GM12891 (cell line): Measurements from ENCODE around the gene NHS.

Source experiments
- POLR2A ChIP-seq: IDR thresholded peaks from 2 replicates; pipeline ENCODE4 v1.6.1; 2011; ENCODE audit warnings: low read depth, low read length, control low read depth
- POU2F2 ChIP-seq: IDR thresholded peaks from 2 replicates; pipeline ENCODE4 v1.6.1; 2011; ENCODE audit warnings: low read depth, mild to moderate bottlenecking, control low read depth, low read length, moderate library complexity
- TAF1 ChIP-seq: IDR thresholded peaks from 2 replicates; pipeline ENCODE4 v1.6.1; 2011; ENCODE audit warnings: low read depth, low read length, control low read depth

GRCh38 chrX:17773221-17773876 lies 398.3 kb downstream of the NHS start:
- TF ChIP-seq TAF1 (no peak), POLR2A (no peak), POU2F2 (no peak)
